ENCODE measurements around the gene UBTD1.

DNA sequence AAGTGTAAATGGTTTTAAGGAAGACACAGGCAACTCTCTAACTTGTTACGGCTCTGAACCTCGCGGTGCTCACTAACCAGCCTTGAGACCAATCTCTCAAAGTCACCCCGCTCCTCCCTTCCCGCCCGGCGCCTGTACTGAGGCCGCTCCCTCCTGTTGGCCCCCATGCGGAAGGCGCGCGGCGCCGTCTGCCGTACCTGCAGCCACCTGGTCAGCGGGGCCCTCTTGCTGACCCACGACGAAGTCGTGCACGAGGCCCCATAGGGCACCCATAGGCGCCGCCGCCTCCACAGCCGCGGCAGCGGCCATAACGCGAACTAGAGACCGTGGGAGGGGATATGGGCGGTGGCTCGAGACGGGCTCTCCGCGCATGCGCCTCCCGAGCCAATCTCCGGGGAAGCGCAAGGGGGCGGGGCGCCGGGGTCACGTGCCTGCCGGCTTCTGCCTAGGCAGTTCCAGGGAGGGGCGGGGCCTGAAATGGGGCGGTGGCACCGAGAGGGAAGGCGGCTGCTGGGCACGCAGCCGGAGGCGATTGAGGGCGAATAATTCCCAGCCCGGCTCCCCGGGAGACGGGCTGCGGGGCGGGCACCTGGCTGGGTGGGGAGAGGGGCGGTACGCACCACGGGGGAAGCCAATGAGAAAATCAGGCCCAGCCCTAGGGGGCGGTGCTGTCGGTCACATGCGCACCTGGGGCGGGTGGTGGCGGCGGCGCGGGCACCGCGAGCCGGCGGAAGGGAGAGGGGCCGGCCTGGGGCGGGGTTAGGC is 466 bp upstream of the UBTD1 start, which contains the start of gene MMS19:
- no peak for TF ChIP-seq GATA2 (IDR thresholded peaks at IDR 0.05; ENCODE audit: low read depth, low read length)
- TF ChIP-seq GATA3 (IDR thresholded peaks at IDR 0.05; ENCODE audit: low read depth, low read length): no peak

Measured in SH-SY5Y (cell line).